LNCaP clone FGC (cell line): ENCODE results near the gene PKDCC.

Experiments
- DNase-seq: peaks from one replicate; pipeline ENCODE4 v3.0.0-alpha.2; 2011; ENCODE audit warnings: low read depth
- H3K4me3 ChIP-seq: 2 replicates; pipeline ENCODE4 v1.5.1; 2011; ENCODE audit warnings: mild to moderate bottlenecking, low read depth, low read length, control low read depth
- CTCF ChIP-seq: IDR thresholded peaks from 2 replicates; pipeline ENCODE4 v1.5.1; 2012; ENCODE audit warnings: mild to moderate bottlenecking; ENCODE audit not compliant: control insufficient read depth, insufficient read depth; ENCODE audit errors: extremely low read depth

PKDCC gene

GRCh38 chr2:42045352-42045751 lies 2.5 kb upstream of the PKDCC start:
- no peak overlapping the region for H3K4me3 ChIP-seq
- no peak for TF ChIP-seq CTCF
- DNase-seq: no peak

- no peak for DNase-seq
- no peak overlapping the region for H3K4me3 ChIP-seq
- no peak for TF ChIP-seq CTCF
Observed at GRCh38 chr2:42045848-42046748, 1.7 kb upstream of the PKDCC start.

- peak overlapping the region; percentile 32; the same call in 1 of the 2 replicates for H3K4me3 ChIP-seq
- no peak for TF ChIP-seq CTCF
- no peak for DNase-seq
Observed at GRCh38 chr2:42046819-42047487, 868 bp upstream of the PKDCC start.

- DNase-seq: no peak
- H3K4me3 ChIP-seq: peak overlapping the region; percentile 41
- no peak for TF ChIP-seq CTCF
Observed at GRCh38 chr2:42048299-42049220, 739 bp downstream of the PKDCC start.

GRCh38 chr2:42049221-42050009 lies 1.6 kb downstream of the PKDCC start:
- H3K4me3 ChIP-seq: no peak overlapping the region
- no peak for DNase-seq
- no peak for TF ChIP-seq CTCF
